OCI-LY1 (cell line): ENCODE data around the gene NKPD1.

ENCODE experiments used
- EZH2 ChIP-seq: fragments of 200-600 bp; sonication (generic), shearing (Covaris generic); IDR thresholded peaks from 2 replicates; pipeline ENCODE4 v1.8.0; 2017; ENCODE audit warnings: borderline replicate concordance, mixed run types, mild to moderate bottlenecking, antibody characterized with exemption, low read length, moderate library complexity, mixed read lengths
- TF ChIP-seq, protein P1 (sequence below): fragments of 200-600 bp; sonication (generic), shearing (Covaris generic); IDR thresholded peaks from 2 replicates; pipeline ENCODE4 v1.5.1; 2017; ENCODE audit warnings: mild to moderate bottlenecking, antibody characterized with exemption, low read length, moderate library complexity, mixed read lengths

DNA sequence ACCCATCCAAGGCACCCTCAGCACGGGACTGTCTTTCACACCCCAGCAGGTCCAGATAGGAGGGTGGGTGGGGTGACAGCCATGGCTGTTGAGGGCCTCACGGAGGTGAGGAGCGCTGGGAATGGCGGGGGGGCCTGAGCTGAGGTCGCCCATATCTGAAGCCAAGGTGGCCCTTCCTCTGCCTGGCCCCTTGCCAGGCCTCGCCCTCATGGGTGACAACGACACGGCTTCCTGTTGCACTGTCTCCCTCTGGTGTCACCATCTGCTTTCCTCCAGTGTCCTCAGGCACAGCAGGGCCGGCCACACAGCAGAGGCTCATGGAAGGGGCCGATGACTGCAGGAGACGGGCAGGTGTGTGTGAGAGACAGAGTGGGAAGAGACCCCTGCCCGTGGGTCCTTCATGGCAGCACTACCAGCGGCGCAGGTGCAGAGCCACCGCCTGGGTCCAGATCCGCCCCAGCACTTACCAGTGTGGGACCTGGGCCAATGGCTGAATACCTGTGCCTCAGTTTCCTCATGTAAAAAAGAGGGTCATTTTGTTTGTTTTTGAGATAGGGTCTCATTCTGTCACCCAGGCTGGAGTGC is 8.1 kb upstream of the NKPD1 start:
- TF ChIP-seq, protein P1, sequence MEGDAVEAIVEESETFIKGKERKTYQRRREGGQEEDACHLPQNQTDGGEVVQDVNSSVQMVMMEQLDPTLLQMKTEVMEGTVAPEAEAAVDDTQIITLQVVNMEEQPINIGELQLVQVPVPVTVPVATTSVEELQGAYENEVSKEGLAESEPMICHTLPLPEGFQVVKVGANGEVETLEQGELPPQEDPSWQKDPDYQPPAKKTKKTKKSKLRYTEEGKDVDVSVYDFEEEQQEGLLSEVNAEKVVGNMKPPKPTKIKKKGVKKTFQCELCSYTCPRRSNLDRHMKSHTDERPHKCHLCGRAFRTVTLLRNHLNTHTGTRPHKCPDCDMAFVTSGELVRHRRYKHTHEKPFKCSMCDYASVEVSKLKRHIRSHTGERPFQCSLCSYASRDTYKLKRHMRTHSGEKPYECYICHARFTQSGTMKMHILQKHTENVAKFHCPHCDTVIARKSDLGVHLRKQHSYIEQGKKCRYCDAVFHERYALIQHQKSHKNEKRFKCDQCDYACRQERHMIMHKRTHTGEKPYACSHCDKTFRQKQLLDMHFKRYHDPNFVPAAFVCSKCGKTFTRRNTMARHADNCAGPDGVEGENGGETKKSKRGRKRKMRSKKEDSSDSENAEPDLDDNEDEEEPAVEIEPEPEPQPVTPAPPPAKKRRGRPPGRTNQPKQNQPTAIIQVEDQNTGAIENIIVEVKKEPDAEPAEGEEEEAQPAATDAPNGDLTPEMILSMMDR = peak; percentile 18; the same call in 1 of the 2 replicates
- TF ChIP-seq EZH2 = no peak
